ENCODE measurements around the gene SORT1. TPM values are rescaled to one million over a fixed set of nuclear protein-coding genes. Genes with fewer than 3 reads are reported as not detected.

The SORT1 gene
- total and polyA plus RNA-seq, 2 of the 8 experiments (the other 6 are each of a cell fraction or from before 2014, with no cell fraction given): 18.7 to 69.6 TPM

DNA sequence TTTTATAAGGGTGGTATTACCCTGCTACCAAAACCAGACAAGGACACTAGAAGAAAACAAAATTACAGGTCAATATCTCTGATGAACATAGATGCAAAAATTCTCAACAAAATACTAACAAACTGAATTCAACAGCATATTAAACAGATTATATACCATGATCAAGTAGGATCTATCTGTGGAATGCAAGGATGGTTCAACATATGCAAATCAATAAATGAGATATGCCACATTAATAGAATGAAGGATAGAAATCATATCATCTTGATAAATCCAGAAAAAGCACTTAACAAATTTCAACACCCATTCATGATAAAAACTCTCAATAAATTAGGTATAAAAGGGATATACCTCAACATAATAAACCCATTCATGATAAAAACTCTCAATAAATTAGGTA lies 66.6 kb downstream of the SORT1 start:
- Histone ChIP-seq H4K8ac (ENCODE audit: extremely low read depth, insufficient read depth, low read length) (no peak overlapping the region), H3K9ac (replicated peaks in 1 of 4; ENCODE audit: extremely low read depth in 1 of 4, low read depth in 3 of 4, low read length in 3 of 4) (no peak overlapping the region), H3K14ac (ENCODE audit: insufficient read length) (no peak overlapping the region), H2AFZ (ENCODE audit: low read length) (no peak overlapping the region), H4K20me1 (replicated peaks in 1 of 2; ENCODE audit: control insufficient read depth in 1 of 2, insufficient read depth in 2 of 2, low read length in 2 of 2) (no peaks in the 10 kb centered on the region), H3K79me1 (ENCODE audit: low read depth, low read length) (no peaks in the 10 kb centered on the region), H2BK5ac (ENCODE audit: low read depth, low read length) (no peak overlapping the region), H2AK5ac (ENCODE audit: low read depth, low read length) (no peak overlapping the region), H2BK120ac (replicated peaks; ENCODE audit: low read depth, low read length) (no peak overlapping the region), H3K4me2 (ENCODE audit: insufficient read depth in 1 of 2, low read depth in 2 of 2, low read length in 2 of 2) (no peak overlapping the region), H3K27ac (ENCODE audit: low read depth, low read length) (no peak overlapping the region), H4K91ac (replicated peaks; ENCODE audit: insufficient read length, low read length) (no peak overlapping the region), H3K9me3 (ENCODE audit: insufficient read depth in 2 of 2, low read depth in 1 of 2, low read length in 1 of 2) (no peaks in the 10 kb centered on the region), H3K4ac (replicated peaks; ENCODE audit: insufficient read length, low read depth, low read length) (no peak overlapping the region), H3K18ac (ENCODE audit: extremely low read depth, low read length) (no peak overlapping the region), H2BK12ac (ENCODE audit: low read depth, low read length) (no peak overlapping the region), H3K36me3 (ENCODE audit: control insufficient read depth in 2 of 4, insufficient read depth in 4 of 4, low read length in 3 of 4) (peaks cover 7 to 33% (median 29%) of the 10 kb centered on the region in 4 experiments; a peak in 7 of 8 replicates), H3K4me3 (ENCODE audit: extremely low read depth in 1 of 4, insufficient read depth in 2 of 4, low read depth in 3 of 4, low read length in 4 of 4) (no peak overlapping the region), H3K23me2 (ENCODE audit: low read depth, low read length) (no peaks in the 10 kb centered on the region), H3K27me3 (replicated peaks in 1 of 4; ENCODE audit: control insufficient read depth in 3 of 4, extremely low read depth in 1 of 4, insufficient read depth in 3 of 4, low read length in 3 of 4) (no peaks in the 10 kb centered on the region), H3K4me1 (replicated peaks in 1 of 4; ENCODE audit: control insufficient read depth in 3 of 4, insufficient read depth in 4 of 4, low read length in 3 of 4) (no peaks in the 10 kb centered on the region), H2BK15ac (ENCODE audit: low read length) (no peak overlapping the region), H4K5ac (ENCODE audit: insufficient read length, low read depth, low read length) (no peak overlapping the region), H3K23ac (ENCODE audit: insufficient read length) (no peak overlapping the region), H3K79me2 (ENCODE audit: control insufficient read depth in 1 of 2, insufficient read depth in 2 of 2, low read length in 2 of 2) (no peaks in the 10 kb centered on the region), H2BK20ac (ENCODE audit: low read length) (no peak overlapping the region), H3K56ac (replicated peaks; ENCODE audit: insufficient read length, low read depth, low read length) (no peak overlapping the region)
- ChIA-PET POLR2A (ENCODE audit: partially characterized antibody) (interaction anchor here (0.7 kb wide), 1 partner anchor 258 kb away, joined by 3 read pairs; no protein-coding TSS in a partner anchor), CTCF (ENCODE audit: partially characterized antibody) (interaction anchor here (0.8 kb wide), 1 partner anchor 9 kb away, joined by 4 read pairs; no protein-coding TSS in a partner anchor)
- no peak for FAIRE-seq
- DNase-seq (ENCODE audit: low read depth in 1 of 2, low spot score in 2 of 2): no peak
- TF ChIP-seq CTCF (IDR thresholded peaks at IDR 0.05; ENCODE audit: control extremely low read depth in 1 of 3, insufficient read depth in 1 of 3, low read depth in 1 of 3, low read length in 3 of 3) (no peak), RAD21 (IDR thresholded peaks at IDR 0.05 in 1 of 2, conservative IDR thresholded peaks at IDR 0.05 in 1 of 2; ENCODE audit: low read depth in 2 of 2, low read length in 2 of 2) (no peak), SIN3A (conservative IDR thresholded peaks at IDR 0.05 in 1 of 2, IDR thresholded peaks at IDR 0.05 in 1 of 2; ENCODE audit: low read depth in 1 of 2, low read length in 2 of 2) (no peak), EZH2 (IDR thresholded peaks at IDR 0.05; ENCODE audit: low read depth, low read length, severe bottlenecking) (no peak), FOSL1 (IDR thresholded peaks at IDR 0.05; ENCODE audit: insufficient read depth, low read depth, low read length) (no peak), ASH2L (IDR thresholded peaks at IDR 0.05; ENCODE audit: low read length) (no peak), POLR2AphosphoS5 (IDR thresholded peaks at IDR 0.05; ENCODE audit: low read depth, low read length) (no peak), SP2 (IDR thresholded peaks at IDR 0.05; ENCODE audit: low read length) (no peak), KDM5A (IDR thresholded peaks at IDR 0.05; ENCODE audit: low read length) (no peak), SAP30 (IDR thresholded peaks at IDR 0.05; ENCODE audit: insufficient read depth, insufficient replicate concordance, low read length) (no peak), KDM4A (IDR thresholded peaks at IDR 0.05; ENCODE audit: low read depth, low read length, severe bottlenecking) (no peak), YY1 (IDR thresholded peaks at IDR 0.05; ENCODE audit: low read depth, low read length) (no peak)
